Sigmoid colon (tissue), 4 donors: ENCODE data around the gene TMEM209.

Experiments
- CTCF ChIP-seq, 4 experiments: fragments of 450-650 bp in 3 of 4; fragments of 200-600 bp in 1 of 4; IDR thresholded peaks; one replicate each; pipeline ENCODE4 v1.5.1; 2016 to 2019; ENCODE audit warnings: antibody characterized with exemption in 4 of 4, mild to moderate bottlenecking in 3 of 4, moderate library complexity in 2 of 4
- POLR2AphosphoS5 ChIP-seq, 4 donors: sonication (generic); formaldehyde crosslinking; IDR thresholded peaks; one replicate each; pipeline ENCODE4 v1.6.1; 2017; ENCODE audit warnings: antibody characterized with exemption in 4 of 4

GRCh38 chr7:130240240-130240639 is 35.0 kb upstream of the TMEM209 start:
- TF ChIP-seq CTCF (IDR thresholded peaks at IDR 0.05) (no peak), POLR2AphosphoS5 (IDR thresholded peaks at IDR 0.05) (no peak)
